Measurements from ENCODE around the gene SH3GL2.

SH3GL2 gene

DNA sequence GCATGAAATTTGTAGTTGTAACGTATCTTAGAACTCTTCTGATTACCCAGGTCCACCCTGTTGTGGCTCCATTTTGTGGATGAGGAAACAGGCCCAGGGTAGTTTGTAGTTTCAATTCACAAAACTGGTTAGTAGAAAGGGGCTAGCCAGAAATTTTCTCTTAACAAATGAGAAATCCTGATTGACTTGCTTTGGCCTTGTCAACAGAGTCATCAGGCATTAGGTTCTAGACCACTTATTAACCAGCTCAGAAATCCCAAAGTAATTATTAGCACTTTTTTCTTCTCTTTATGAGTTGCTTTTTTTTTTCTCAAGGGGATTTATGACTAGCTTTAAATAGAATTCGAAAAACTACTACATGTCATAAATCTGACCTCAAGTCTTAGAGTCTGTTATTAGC lies 160.2 kb downstream of the SH3GL2 start:
- ATAC-seq, result no peak
- TF ChIP-seq TOX (CRISPR knock-in tag; IDR thresholded peaks at IDR 0.05; ENCODE audit: borderline replicate concordance), result no peak
- TF ChIP-seq, protein P1, sequence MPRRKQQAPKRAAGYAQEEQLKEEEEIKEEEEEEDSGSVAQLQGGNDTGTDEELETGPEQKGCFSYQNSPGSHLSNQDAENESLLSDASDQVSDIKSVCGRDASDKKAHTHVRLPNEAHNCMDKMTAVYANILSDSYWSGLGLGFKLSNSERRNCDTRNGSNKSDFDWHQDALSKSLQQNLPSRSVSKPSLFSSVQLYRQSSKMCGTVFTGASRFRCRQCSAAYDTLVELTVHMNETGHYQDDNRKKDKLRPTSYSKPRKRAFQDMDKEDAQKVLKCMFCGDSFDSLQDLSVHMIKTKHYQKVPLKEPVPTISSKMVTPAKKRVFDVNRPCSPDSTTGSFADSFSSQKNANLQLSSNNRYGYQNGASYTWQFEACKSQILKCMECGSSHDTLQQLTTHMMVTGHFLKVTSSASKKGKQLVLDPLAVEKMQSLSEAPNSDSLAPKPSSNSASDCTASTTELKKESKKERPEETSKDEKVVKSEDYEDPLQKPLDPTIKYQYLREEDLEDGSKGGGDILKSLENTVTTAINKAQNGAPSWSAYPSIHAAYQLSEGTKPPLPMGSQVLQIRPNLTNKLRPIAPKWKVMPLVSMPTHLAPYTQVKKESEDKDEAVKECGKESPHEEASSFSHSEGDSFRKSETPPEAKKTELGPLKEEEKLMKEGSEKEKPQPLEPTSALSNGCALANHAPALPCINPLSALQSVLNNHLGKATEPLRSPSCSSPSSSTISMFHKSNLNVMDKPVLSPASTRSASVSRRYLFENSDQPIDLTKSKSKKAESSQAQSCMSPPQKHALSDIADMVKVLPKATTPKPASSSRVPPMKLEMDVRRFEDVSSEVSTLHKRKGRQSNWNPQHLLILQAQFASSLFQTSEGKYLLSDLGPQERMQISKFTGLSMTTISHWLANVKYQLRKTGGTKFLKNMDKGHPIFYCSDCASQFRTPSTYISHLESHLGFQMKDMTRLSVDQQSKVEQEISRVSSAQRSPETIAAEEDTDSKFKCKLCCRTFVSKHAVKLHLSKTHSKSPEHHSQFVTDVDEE (CRISPR knock-in tag; IDR thresholded peaks at IDR 0.05), result no peak
- TF ChIP-seq BACH2 (CRISPR knock-in tag; IDR thresholded peaks at IDR 0.05; ENCODE audit: borderline replicate concordance), result no peak
- TF ChIP-seq ISL1 (CRISPR knock-in tag; IDR thresholded peaks at IDR 0.05), result no peak
- no peak for TF ChIP-seq ESRRG (CRISPR knock-in tag; IDR thresholded peaks at IDR 0.05)
- TF ChIP-seq ZFP30 (CRISPR knock-in tag; IDR thresholded peaks at IDR 0.05), result no peak
- no peak for TF ChIP-seq ZC3H10 (CRISPR knock-in tag; IDR thresholded peaks at IDR 0.05)
- TF ChIP-seq ZNF8 (CRISPR knock-in tag; IDR thresholded peaks at IDR 0.05), result no peak
- TF ChIP-seq, protein P2, sequence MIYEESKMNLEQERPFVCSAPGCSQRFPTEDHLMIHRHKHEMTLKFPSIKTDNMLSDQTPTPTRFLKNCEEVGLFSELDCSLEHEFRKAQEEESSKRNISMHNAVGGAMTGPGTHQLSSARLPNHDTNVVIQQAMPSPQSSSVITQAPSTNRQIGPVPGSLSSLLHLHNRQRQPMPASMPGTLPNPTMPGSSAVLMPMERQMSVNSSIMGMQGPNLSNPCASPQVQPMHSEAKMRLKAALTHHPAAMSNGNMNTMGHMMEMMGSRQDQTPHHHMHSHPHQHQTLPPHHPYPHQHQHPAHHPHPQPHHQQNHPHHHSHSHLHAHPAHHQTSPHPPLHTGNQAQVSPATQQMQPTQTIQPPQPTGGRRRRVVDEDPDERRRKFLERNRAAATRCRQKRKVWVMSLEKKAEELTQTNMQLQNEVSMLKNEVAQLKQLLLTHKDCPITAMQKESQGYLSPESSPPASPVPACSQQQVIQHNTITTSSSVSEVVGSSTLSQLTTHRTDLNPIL (CRISPR knock-in tag; IDR thresholded peaks at IDR 0.05; ENCODE audit: low read depth), result no peak
- no peak for TF ChIP-seq CSDC2 (CRISPR knock-in tag; IDR thresholded peaks at IDR 0.05)
- no peak for TF ChIP-seq ZNF565 (CRISPR knock-in tag; conservative IDR thresholded peaks at IDR 0.05; ENCODE audit: low read depth)
- no peak for TF ChIP-seq ZNF70 (CRISPR knock-in tag; IDR thresholded peaks at IDR 0.05)
- no peak for TF ChIP-seq ZFP3 (CRISPR knock-in tag; IDR thresholded peaks at IDR 0.05)
- no peak for TF ChIP-seq OSR1 (CRISPR knock-in tag; IDR thresholded peaks at IDR 0.05)
- TF ChIP-seq, protein P3, sequence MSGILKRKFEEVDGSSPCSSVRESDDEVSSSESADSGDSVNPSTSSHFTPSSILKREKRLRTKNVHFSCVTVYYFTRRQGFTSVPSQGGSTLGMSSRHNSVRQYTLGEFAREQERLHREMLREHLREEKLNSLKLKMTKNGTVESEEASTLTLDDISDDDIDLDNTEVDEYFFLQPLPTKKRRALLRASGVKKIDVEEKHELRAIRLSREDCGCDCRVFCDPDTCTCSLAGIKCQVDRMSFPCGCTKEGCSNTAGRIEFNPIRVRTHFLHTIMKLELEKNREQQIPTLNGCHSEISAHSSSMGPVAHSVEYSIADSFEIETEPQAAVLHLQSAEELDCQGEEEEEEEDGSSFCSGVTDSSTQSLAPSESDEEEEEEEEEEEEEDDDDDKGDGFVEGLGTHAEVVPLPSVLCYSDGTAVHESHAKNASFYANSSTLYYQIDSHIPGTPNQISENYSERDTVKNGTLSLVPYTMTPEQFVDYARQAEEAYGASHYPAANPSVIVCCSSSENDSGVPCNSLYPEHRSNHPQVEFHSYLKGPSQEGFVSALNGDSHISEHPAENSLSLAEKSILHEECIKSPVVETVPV (CRISPR knock-in tag; IDR thresholded peaks at IDR 0.05), result no peak
- no peak for TF ChIP-seq PPARA (CRISPR knock-in tag; IDR thresholded peaks at IDR 0.05; ENCODE audit: borderline replicate concordance)
- TF ChIP-seq, protein P4, sequence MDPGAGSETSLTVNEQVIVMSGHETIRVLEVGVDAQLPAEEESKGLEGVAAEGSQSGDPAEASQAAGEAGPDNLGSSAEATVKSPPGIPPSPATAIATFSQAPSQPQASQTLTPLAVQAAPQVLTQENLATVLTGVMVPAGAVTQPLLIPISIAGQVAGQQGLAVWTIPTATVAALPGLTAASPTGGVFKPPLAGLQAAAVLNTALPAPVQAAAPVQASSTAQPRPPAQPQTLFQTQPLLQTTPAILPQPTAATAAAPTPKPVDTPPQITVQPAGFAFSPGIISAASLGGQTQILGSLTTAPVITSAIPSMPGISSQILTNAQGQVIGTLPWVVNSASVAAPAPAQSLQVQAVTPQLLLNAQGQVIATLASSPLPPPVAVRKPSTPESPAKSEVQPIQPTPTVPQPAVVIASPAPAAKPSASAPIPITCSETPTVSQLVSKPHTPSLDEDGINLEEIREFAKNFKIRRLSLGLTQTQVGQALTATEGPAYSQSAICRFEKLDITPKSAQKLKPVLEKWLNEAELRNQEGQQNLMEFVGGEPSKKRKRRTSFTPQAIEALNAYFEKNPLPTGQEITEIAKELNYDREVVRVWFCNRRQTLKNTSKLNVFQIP (CRISPR knock-in tag; IDR thresholded peaks at IDR 0.05; ENCODE audit: borderline replicate concordance, low read depth), result no peak
- no peak for TF ChIP-seq RARB (CRISPR knock-in tag; IDR thresholded peaks at IDR 0.05)
- no peak for TF ChIP-seq TCF4 (CRISPR knock-in tag; IDR thresholded peaks at IDR 0.05; ENCODE audit: borderline replicate concordance)

DNA sequence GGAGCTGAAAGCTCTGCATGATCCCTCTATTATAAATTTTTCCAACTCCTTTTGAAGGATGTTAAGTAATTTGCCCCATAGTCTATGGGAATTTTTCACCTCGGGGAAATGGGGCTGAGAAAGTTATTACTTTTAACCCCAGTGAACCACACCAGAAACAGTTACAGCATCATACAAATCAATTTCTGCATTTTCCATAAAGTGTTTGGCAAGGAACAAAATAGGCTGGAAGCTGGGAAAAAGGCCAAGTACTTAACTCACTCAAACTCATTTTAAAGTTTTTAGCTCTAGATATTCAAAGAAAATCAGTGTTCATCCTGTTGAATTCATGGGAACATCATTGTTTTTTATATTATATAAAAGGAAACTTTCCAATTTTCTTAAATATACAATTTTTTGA lies 160.9 kb downstream of the SH3GL2 start:
- TF ChIP-seq, protein P2 (CRISPR knock-in tag; IDR thresholded peaks at IDR 0.05; ENCODE audit: low read depth), result no peak
- TF ChIP-seq ZNF8 (CRISPR knock-in tag; IDR thresholded peaks at IDR 0.05) (no peak), CSDC2 (CRISPR knock-in tag; IDR thresholded peaks at IDR 0.05) (no peak), TCF4 (CRISPR knock-in tag; IDR thresholded peaks at IDR 0.05; ENCODE audit: borderline replicate concordance) (no peak), BACH2 (CRISPR knock-in tag; IDR thresholded peaks at IDR 0.05; ENCODE audit: borderline replicate concordance) (no peak), SNAI2 (CRISPR knock-in tag; IDR thresholded peaks at IDR 0.05) (no peak), ZFP30 (CRISPR knock-in tag; IDR thresholded peaks at IDR 0.05) (no peak), ZFP3 (CRISPR knock-in tag; IDR thresholded peaks at IDR 0.05) (no peak), ZNF70 (CRISPR knock-in tag; IDR thresholded peaks at IDR 0.05) (no peak), ARNTL (CRISPR knock-in tag; IDR thresholded peaks at IDR 0.05; ENCODE audit: borderline replicate concordance, low read depth) (no peak), ESRRG (CRISPR knock-in tag; IDR thresholded peaks at IDR 0.05) (no peak), ZNF565 (CRISPR knock-in tag; conservative IDR thresholded peaks at IDR 0.05; ENCODE audit: low read depth) (no peak), ZC3H10 (CRISPR knock-in tag; IDR thresholded peaks at IDR 0.05) (no peak), TOX (CRISPR knock-in tag; IDR thresholded peaks at IDR 0.05; ENCODE audit: borderline replicate concordance) (no peak), OSR1 (CRISPR knock-in tag; IDR thresholded peaks at IDR 0.05) (no peak), GLIS3 (CRISPR knock-in tag; IDR thresholded peaks at IDR 0.05) (no peak), PPARA (CRISPR knock-in tag; IDR thresholded peaks at IDR 0.05; ENCODE audit: borderline replicate concordance) (no peak), ISL1 (CRISPR knock-in tag; IDR thresholded peaks at IDR 0.05) (no peak)
- TF ChIP-seq, protein P5, sequence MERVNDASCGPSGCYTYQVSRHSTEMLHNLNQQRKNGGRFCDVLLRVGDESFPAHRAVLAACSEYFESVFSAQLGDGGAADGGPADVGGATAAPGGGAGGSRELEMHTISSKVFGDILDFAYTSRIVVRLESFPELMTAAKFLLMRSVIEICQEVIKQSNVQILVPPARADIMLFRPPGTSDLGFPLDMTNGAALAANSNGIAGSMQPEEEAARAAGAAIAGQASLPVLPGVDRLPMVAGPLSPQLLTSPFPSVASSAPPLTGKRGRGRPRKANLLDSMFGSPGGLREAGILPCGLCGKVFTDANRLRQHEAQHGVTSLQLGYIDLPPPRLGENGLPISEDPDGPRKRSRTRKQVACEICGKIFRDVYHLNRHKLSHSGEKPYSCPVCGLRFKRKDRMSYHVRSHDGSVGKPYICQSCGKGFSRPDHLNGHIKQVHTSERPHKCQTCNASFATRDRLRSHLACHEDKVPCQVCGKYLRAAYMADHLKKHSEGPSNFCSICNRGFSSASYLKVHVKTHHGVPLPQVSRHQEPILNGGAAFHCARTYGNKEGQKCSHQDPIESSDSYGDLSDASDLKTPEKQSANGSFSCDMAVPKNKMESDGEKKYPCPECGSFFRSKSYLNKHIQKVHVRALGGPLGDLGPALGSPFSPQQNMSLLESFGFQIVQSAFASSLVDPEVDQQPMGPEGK (CRISPR knock-in tag; IDR thresholded peaks at IDR 0.05; ENCODE audit: borderline replicate concordance), result no peak
- ATAC-seq, result no peak
